K562 (cell line): ENCODE results near the gene FRMPD4. TPM values are rescaled to one million over a fixed set of nuclear protein-coding genes. Genes with fewer than 3 reads are reported as not detected.

Source experiments
- ATAC-seq: fragments of 200-7000 bp; cut with Tn5 transposase; 3 replicates; pipeline ENCODE4 v1.9.1; 2020; ENCODE audit warnings: moderate library complexity
- BruUV-seq: library from RNA; stranded (reverse); fragments of 400-500 nt; replicated peaks from 2 replicates; lab custom pipeline; 2021; lab: Mats Ljungman, UMichigan
- CTCF ChIA-PET: fragments of 300-600 bp; formaldehyde crosslinking; extraction: SDS; loops from one replicate; lab custom pipeline; 2021; ENCODE audit warnings: low intra/inter-chr PET ratio; lab: Yijun Ruan, JAX
- POLR2A ChIA-PET: fragments of 300-600, 350-650 bp; sonication (Branson Sonifier 250); formaldehyde crosslinking; extraction: SDS; loops from one replicate; lab custom pipeline; 2021; ENCODE audit warnings: antibody characterized with exemption, inconsistent platforms; lab: Yijun Ruan, JAX
- DNase-seq, 4 experiments: peaks; one replicate each; pipeline versions ENCODE4 v3.0.0 to v3.0.0-alpha.2; 2011 to 2018; ENCODE audit warnings: low spot score in 3 of 4, mixed read lengths in 3 of 4; ENCODE audit errors: extremely low read depth in 1 of 4
- FAIRE-seq: peaks from 2 replicates; lab custom pipeline; 2011; peaks lifted over from hg19 to GRCh38; lab: Jason Lieb, UNC
- H2AFZ ChIP-seq: 2 replicates; pipeline ENCODE4 v1.6.0; 2011; ENCODE audit warnings: low read depth, low read length, control low read depth, inconsistent platforms
- H3K27ac ChIP-seq: fragments of 200-600 bp; 3 replicates; pipeline ENCODE4 v1.8.0; 2011; ENCODE audit warnings: low read depth, mild to moderate bottlenecking, control low read depth, inconsistent platforms, low read length, moderate library complexity, mixed read lengths; ENCODE audit errors: extremely low read depth
- H3K27me3 ChIP-seq, 2 experiments: fragments of 300-600 bp in 1 of 2; 2 replicates in 1 of 2; 3 replicates in 1 of 2; pipeline versions ENCODE4 v1.6.0 to v1.8.0; 2011; ENCODE audit warnings: inconsistent platforms in 2 of 2, low read length in 2 of 2, mild to moderate bottlenecking in 1 of 2, mixed read lengths in 1 of 2, moderate library complexity in 1 of 2; ENCODE audit not compliant: control insufficient read depth in 2 of 2, insufficient read depth in 2 of 2
- H3K36me3 ChIP-seq: fragments of 300-600 bp; 3 replicates; pipeline ENCODE4 v1.8.0; 2011; ENCODE audit warnings: mild to moderate bottlenecking, low read length, inconsistent platforms; ENCODE audit not compliant: control insufficient read depth, insufficient read depth
- H3K4me1 ChIP-seq, 2 experiments: fragments of 200-600 bp in 1 of 2; replicated peaks in 1 of 2; 2 replicates in 1 of 2; 3 replicates in 1 of 2; pipeline versions ENCODE4 v1.5.1 to v1.8.0; 2011; ENCODE audit warnings: inconsistent platforms in 2 of 2, low read length in 2 of 2, mild to moderate bottlenecking in 1 of 2, mixed read lengths in 1 of 2, moderate library complexity in 1 of 2; ENCODE audit not compliant: control insufficient read depth in 2 of 2, insufficient read depth in 2 of 2
- H3K4me2 ChIP-seq: 2 replicates; pipeline ENCODE4 v1.6.1; 2011; ENCODE audit warnings: low read length, control low read depth, inconsistent platforms, mixed read lengths; ENCODE audit not compliant: insufficient read depth
- H3K4me3 ChIP-seq: fragments of 200-600 bp; sonication (generic), shearing (Covaris generic); 2 replicates; pipeline ENCODE4 v1.5.1; 2016; ENCODE audit warnings: control low read depth, inconsistent platforms
- H3K79me2 ChIP-seq: fragments of 200-600 bp; 3 replicates; pipeline ENCODE4 v1.8.0; 2011; ENCODE audit warnings: low read length, inconsistent platforms; ENCODE audit not compliant: control insufficient read depth, insufficient read depth
- H3K9ac ChIP-seq, 2 experiments: 2 replicates each; pipeline versions ENCODE4 v1.6.0 to v1.6.1; 2011; ENCODE audit warnings: low read depth in 2 of 2, low read length in 2 of 2, control low read depth in 1 of 2, inconsistent platforms in 1 of 2, mild to moderate bottlenecking in 1 of 2, mixed read lengths in 1 of 2; ENCODE audit not compliant: insufficient read depth in 1 of 2
- H3K9me1 ChIP-seq: one replicate; pipeline ENCODE4 v1.6.0; 2011; ENCODE audit warnings: inconsistent platforms, mild to moderate bottlenecking, low read length, moderate library complexity; ENCODE audit not compliant: control insufficient read depth, insufficient read depth
- H3K9me3 ChIP-seq: replicated peaks from 2 replicates; pipeline ENCODE4 v1.5.1; 2011; ENCODE audit warnings: low read depth, low read length, inconsistent platforms; ENCODE audit not compliant: control insufficient read depth, insufficient read depth
- H4K20me1 ChIP-seq: replicated peaks from 2 replicates; pipeline ENCODE4 v1.6.1; 2011; ENCODE audit warnings: low read length, inconsistent platforms, mixed read lengths; ENCODE audit not compliant: control insufficient read depth, insufficient read depth
- ARHGAP35 ChIP-seq: fragments of 450-650 bp; IDR thresholded peaks from 2 replicates; pipeline ENCODE4 v1.6.1; 2018; ENCODE audit not compliant: partially characterized antibody
- CEBPB ChIP-seq: fragments of 450-650 bp; IDR thresholded peaks from 2 replicates; pipeline ENCODE4 v1.6.1; 2016; ENCODE audit warnings: missing genetic modification characterization, missing compliant biosample characterization
- EHMT2 ChIP-seq: fragments of 450-650 bp; IDR thresholded peaks from 2 replicates; pipeline ENCODE4 v1.6.1; 2018; ENCODE audit warnings: antibody characterized with exemption
- L3MBTL2 ChIP-seq: fragments of 450-650 bp; IDR thresholded peaks from 2 replicates; pipeline ENCODE4 v1.6.1; 2016; ENCODE audit warnings: mild to moderate bottlenecking, moderate library complexity
- NCOR1 ChIP-seq: fragments of 450-650 bp; IDR thresholded peaks from 2 replicates; pipeline ENCODE4 v1.6.1; 2016; ENCODE audit warnings: mild to moderate bottlenecking, moderate library complexity
- RFX5 ChIP-seq: IDR thresholded peaks from 2 replicates; pipeline ENCODE4 v1.6.1; 2011; ENCODE audit warnings: low read depth, mild to moderate bottlenecking, improper control_type of control experiment, low read length
- SRSF9 ChIP-seq: fragments of 200-400 bp; formaldehyde crosslinking; IDR thresholded peaks from 2 replicates; pipeline ENCODE4 v1.6.1; 2017; ENCODE audit warnings: low read depth, low read length, borderline replicate concordance
- ZNF23 ChIP-seq: fragments of 250-450 bp; sonication (Bioruptor Pico); IDR thresholded peaks from 2 replicates; pipeline ENCODE4 v1.4.0; 2020; ENCODE audit warnings: mild to moderate bottlenecking
- ZNF445 ChIP-seq: fragments of 250-450 bp; sonication (Bioruptor Pico); IDR thresholded peaks from 2 replicates; pipeline ENCODE4 v1.4.0; 2020; ENCODE audit warnings: low read depth, mild to moderate bottlenecking, moderate library complexity
- ZNF785 ChIP-seq: fragments of 250-450 bp; sonication (Bioruptor Pico); IDR thresholded peaks from 2 replicates; pipeline ENCODE4 v1.4.0; 2020; ENCODE audit warnings: mild to moderate bottlenecking
- WGBS: fragments of 100-300 bp; shearing (Covaris generic); methylation state at CpG from one replicate; pipeline ENCODE4 v1.1.6; 2016; ENCODE audit warnings: low coverage, mixed read lengths; ENCODE audit not compliant: insufficient coverage; ENCODE audit errors: missing lambda C conversion rate; 5-methylcytosine and 5-hydroxymethylcytosine counted together
- in situ Hi-C: fragments of 300-500 bp; cut with MboI; formaldehyde crosslinking; loops from 4 replicates; pipeline ENCODE4 v1.15.0; 2018; ENCODE audit warnings: inconsistent platforms, mixed read lengths
- intact Hi-C: fragments of 100-400 bp; cut with micrococcal nuclease; formaldehyde crosslinking; loops from 2 replicates; pipeline ENCODE4 v1.14.2; 2022
- polyA plus RNA-seq, 8 experiments: library from polyadenylated mRNA; depleted of rRNA in 4 of 8; stranded (reverse) in 5 of 8; unstranded in 3 of 8; fragments of >200 nt; fragmentation: Nextera tagmentation in 2 of 8; fragmentation: Illumina TruSeq in 1 of 8; extraction: Ambion mirVana in 2 of 8; extraction: Trizol in 1 of 8; gene quantifications; 2 replicates each; pipeline versions ENCODE4 v1.2.1 to v1.2.3, GENCODE V29; 2011 to 2014; ENCODE audit warnings: inconsistent platforms in 1 of 8, missing spikeins in 1 of 8
- total RNA-seq, 7 experiments: library from RNA; depleted of rRNA in 6 of 7; stranded (reverse); fragments of >200 nt in 6 of 7; fragmentation: Illumina TruSeq in 2 of 7; extraction: Trizol in 2 of 7; gene quantifications; 2 replicates each; pipeline versions ENCODE4 v1.2.1 to v1.2.3, GENCODE V29; 2011 to 2021; ENCODE audit warnings: low replicate concordance in 1 of 7
- TF ChIP-seq, protein P1 (sequence below): IDR thresholded peaks from 2 replicates; pipeline ENCODE4 v1.6.1; 2011; ENCODE audit warnings: borderline replicate concordance, low read depth, mild to moderate bottlenecking, moderate library complexity, low read length; ENCODE audit not compliant: insufficient read depth, poor library complexity, severe bottlenecking

Gene FRMPD4
- total and polyA plus RNA-seq, 9 of the 15 experiments (the other 6 are each of a cell fraction or from before 2014, with no cell fraction given), result not detected

DNA sequence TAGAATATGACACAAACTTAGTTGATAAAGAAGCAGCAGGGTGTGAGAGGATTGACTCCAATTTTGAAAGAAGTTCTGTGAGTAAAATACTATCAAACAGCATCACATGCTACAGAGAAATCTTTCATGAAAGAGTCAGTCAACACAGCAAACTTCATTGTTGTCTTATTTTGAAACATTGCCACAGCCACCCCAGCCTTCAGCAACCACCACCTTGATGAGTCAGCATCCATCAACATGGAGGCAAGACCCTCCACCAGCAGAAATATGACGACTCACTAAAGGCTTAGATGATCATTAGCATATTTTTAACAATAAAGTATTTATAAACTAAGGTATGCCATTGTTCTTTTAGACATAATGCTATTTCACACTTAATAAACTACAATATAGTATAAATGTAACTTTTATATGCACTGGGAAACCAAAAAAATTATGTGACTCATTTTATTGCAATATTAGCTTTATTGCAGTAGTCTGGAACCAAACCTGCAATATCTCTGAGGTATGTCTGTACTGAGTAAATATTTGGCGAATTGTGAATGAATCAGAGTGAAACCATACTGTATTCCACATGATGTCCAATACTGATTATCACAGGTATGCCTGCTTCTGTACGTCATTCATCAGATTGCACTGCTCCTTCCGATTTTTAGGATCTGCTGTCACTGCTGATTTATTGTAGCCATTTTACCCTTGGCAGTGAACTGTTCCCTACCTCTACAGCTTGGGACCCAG, 11.6 kb downstream of the FRMPD4 start:
- WGBS, result 3% methylated on average over 4 of the region's 4 CpGs
- DNase-seq (no peak), ATAC-seq (no peak), FAIRE-seq (no peak)
- no peaks in the 10 kb centered on the region for H3K79me2 ChIP-seq
- ChIA-PET POLR2A (no interaction called here), CTCF (no interaction called here)
- no peaks in the 10 kb centered on the region for H3K9me3 ChIP-seq
- H3K27me3 ChIP-seq, result no peaks in the 10 kb centered on the region
- H3K9ac ChIP-seq, result no peak overlapping the region
- no peaks in the 10 kb centered on the region for H3K36me3 ChIP-seq
- no peaks in the 10 kb centered on the region for H3K9me1 ChIP-seq
- H3K27ac ChIP-seq, result no peak overlapping the region
- no peak overlapping the region for H2AFZ ChIP-seq
- intact Hi-C loops (no loop called here), in situ Hi-C loops (no loop called here)
- BruUV-seq, result no TSS peak
- no peak for TF ChIP-seq CEBPB (tag)
- TF ChIP-seq NCOR1, result no peak
- TF ChIP-seq, protein P1, sequence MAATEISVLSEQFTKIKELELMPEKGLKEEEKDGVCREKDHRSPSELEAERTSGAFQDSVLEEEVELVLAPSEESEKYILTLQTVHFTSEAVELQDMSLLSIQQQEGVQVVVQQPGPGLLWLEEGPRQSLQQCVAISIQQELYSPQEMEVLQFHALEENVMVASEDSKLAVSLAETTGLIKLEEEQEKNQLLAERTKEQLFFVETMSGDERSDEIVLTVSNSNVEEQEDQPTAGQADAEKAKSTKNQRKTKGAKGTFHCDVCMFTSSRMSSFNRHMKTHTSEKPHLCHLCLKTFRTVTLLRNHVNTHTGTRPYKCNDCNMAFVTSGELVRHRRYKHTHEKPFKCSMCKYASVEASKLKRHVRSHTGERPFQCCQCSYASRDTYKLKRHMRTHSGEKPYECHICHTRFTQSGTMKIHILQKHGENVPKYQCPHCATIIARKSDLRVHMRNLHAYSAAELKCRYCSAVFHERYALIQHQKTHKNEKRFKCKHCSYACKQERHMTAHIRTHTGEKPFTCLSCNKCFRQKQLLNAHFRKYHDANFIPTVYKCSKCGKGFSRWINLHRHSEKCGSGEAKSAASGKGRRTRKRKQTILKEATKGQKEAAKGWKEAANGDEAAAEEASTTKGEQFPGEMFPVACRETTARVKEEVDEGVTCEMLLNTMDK, result no peak
- TF ChIP-seq EHMT2, result no peak
- TF ChIP-seq ZNF785 (CRISPR knock-in tag), result no peak
- TF ChIP-seq L3MBTL2, result no peak
- no peak for TF ChIP-seq SRSF9
- TF ChIP-seq ARHGAP35, result no peak
- TF ChIP-seq ZNF445, result no peak
- TF ChIP-seq ZNF23 (CRISPR knock-in tag), result no peak
- TF ChIP-seq RFX5, result no peak
- no peak overlapping the region for H3K4me2 ChIP-seq
- no peaks in the 10 kb centered on the region for H4K20me1 ChIP-seq
- H3K4me1 ChIP-seq, result no peaks in the 10 kb centered on the region
- H3K4me3 ChIP-seq, result no peak overlapping the region
